PC-3 (cell line): ENCODE data around the gene ACKR3. TPM values are rescaled to one million over a fixed set of nuclear protein-coding genes. Genes with fewer than 3 reads are reported as not detected.

Experiments
- ATAC-seq: fragments of 200-7000 bp; cut with Tn5 transposase; 2 replicates; pipeline ENCODE4 v1.9.1; 2020; ENCODE audit warnings: mild to moderate bottlenecking, moderate library complexity
- BruUV-seq: library from RNA; stranded (reverse); fragments of 400-500 nt; replicated peaks from 2 replicates; lab custom pipeline; 2021; lab: Mats Ljungman, UMichigan
- CTCF ChIA-PET: fragments of 300-600 bp; sonication (Branson Sonifier 250); formaldehyde crosslinking; loops from one replicate; lab custom pipeline; 2022; ENCODE audit warnings: antibody characterized with exemption; lab: Charles Lee
- POLR2A ChIA-PET: fragments of 300-600 bp; sonication (Branson Sonifier 250); formaldehyde crosslinking; loops from one replicate; lab custom pipeline; 2022; ENCODE audit warnings: antibody characterized with exemption; ENCODE audit not compliant: unreplicated experiment; lab: Charles Lee
- DNase-seq: peaks from one replicate; pipeline ENCODE4 v3.0.0-alpha.2; 2015
- H2AFZ ChIP-seq: fragments of 300-600 bp; sonication (generic); 2 replicates; pipeline ENCODE4 v1.6.0; 2016; ENCODE audit warnings: antibody characterized with exemption, low read length
- H3F3A ChIP-seq: fragments of 300-600 bp; sonication (generic); one replicate; pipeline ENCODE4 v1.6.0; 2017; ENCODE audit warnings: antibody characterized with exemption, low read length, control low read depth, mild to moderate bottlenecking; ENCODE audit not compliant: unreplicated experiment
- H3K27ac ChIP-seq: fragments of 300-600 bp; sonication (generic); 2 replicates; pipeline ENCODE4 v1.5.1; 2016; ENCODE audit warnings: mild to moderate bottlenecking, low read length
- H3K27me3 ChIP-seq: fragments of 300-600 bp; sonication (generic); 2 replicates; pipeline ENCODE4 v1.6.1; 2016; ENCODE audit warnings: low read length, mixed read lengths
- H3K36me3 ChIP-seq: fragments of 300-600 bp; sonication (generic); 2 replicates; pipeline ENCODE4 v1.6.1; 2016; ENCODE audit warnings: low read depth, mixed run types, low read length, mixed read lengths
- H3K4me1 ChIP-seq: fragments of 300-600 bp; sonication (generic); 2 replicates; pipeline ENCODE4 v1.5.1; 2016; ENCODE audit warnings: low read length; ENCODE audit not compliant: insufficient read depth
- H3K4me2 ChIP-seq: fragments of 300-600 bp; sonication (generic); 2 replicates; pipeline ENCODE4 v1.6.0; 2016; ENCODE audit warnings: low read length
- H3K4me3 ChIP-seq: fragments of 300-600 bp; sonication (generic); 2 replicates; pipeline ENCODE4 v1.5.1; 2016; ENCODE audit warnings: mild to moderate bottlenecking, low read length, mixed read lengths
- H3K79me2 ChIP-seq: fragments of 300-600 bp; sonication (generic); 2 replicates; pipeline ENCODE4 v1.6.1; 2017; ENCODE audit warnings: low read length, mixed read lengths
- H3K9ac ChIP-seq: fragments of 300-600 bp; sonication (generic); 2 replicates; pipeline ENCODE4 v1.6.0; 2016; ENCODE audit warnings: mild to moderate bottlenecking, low read length
- H3K9me2 ChIP-seq: fragments of 300-600 bp; sonication (generic); replicated peaks from 2 replicates; pipeline ENCODE4 v1.6.1; 2016; ENCODE audit warnings: mixed run types, low read length, mixed read lengths
- H3K9me3 ChIP-seq: fragments of 300-600 bp; sonication (generic); 2 replicates; pipeline ENCODE4 v1.6.1; 2016; ENCODE audit warnings: low read length, mixed read lengths
- H4K20me1 ChIP-seq: fragments of 300-600 bp; sonication (generic); 2 replicates; pipeline ENCODE4 v1.6.1; 2016; ENCODE audit warnings: low read length, mixed read lengths
- CTCF ChIP-seq: fragments of 300-600 bp; sonication (generic); conservative IDR thresholded peaks from 2 replicates; pipeline ENCODE4 v1.5.1; 2017; ENCODE audit warnings: antibody characterized with exemption, low read depth, mild to moderate bottlenecking, low read length
- EZH2 ChIP-seq: fragments of 300-600 bp; sonication (generic); IDR thresholded peaks from one replicate; pipeline ENCODE4 v1.6.1; 2017; ENCODE audit warnings: antibody characterized with exemption, mild to moderate bottlenecking, low read length; ENCODE audit not compliant: unreplicated experiment
- EZH2phosphoT487 ChIP-seq: fragments of 300-600 bp; sonication (generic); IDR thresholded peaks from 2 replicates; pipeline ENCODE4 v1.6.1; 2018; ENCODE audit warnings: mild to moderate bottlenecking, antibody characterized with exemption, low read length, borderline replicate concordance
- intact Hi-C: fragments of 100-400 bp; cut with micrococcal nuclease; formaldehyde crosslinking; loops from 2 replicates; pipeline ENCODE4 v1.9.0; 2023
- total RNA-seq: library from RNA; depleted of rRNA; stranded (reverse); fragments of >200 nt; gene quantifications from 2 replicates; pipeline ENCODE4 v1.2.3, GENCODE V29; 2014

The ACKR3 gene
- total RNA-seq, 1 experiment from 2014 or later, result 3.1 TPM

GRCh38 chr2:236558993-236559978, 10.3 kb upstream of the ACKR3 start:
- no peaks in the 10 kb centered on the region for H4K20me1 ChIP-seq
- H3K9ac ChIP-seq, result no peak overlapping the region
- H3K36me3 ChIP-seq, result no peaks in the 10 kb centered on the region
- no peaks in the 10 kb centered on the region for H3K9me3 ChIP-seq
- H2AFZ ChIP-seq, result no peak overlapping the region
- no peak overlapping the region for H3K4me3 ChIP-seq
- CTCF ChIA-PET, result no interaction called here
- BruUV-seq, result no TSS peak
- TF ChIP-seq CTCF (no peak), EZH2 (no peak)
- no peak overlapping the region for H3K27ac ChIP-seq
- no peaks in the 10 kb centered on the region for H3K9me2 ChIP-seq
- DNase-seq, result no peak
- no peak overlapping the region for H3K4me2 ChIP-seq
- no peaks in the 10 kb centered on the region for H3K79me2 ChIP-seq
- intact Hi-C loops, result no loop called here
- ATAC-seq, result no peak
- no peaks in the 10 kb centered on the region for H3F3A ChIP-seq
- POLR2A ChIA-PET, result no interaction called here
- H3K27me3 ChIP-seq, result no peaks in the 10 kb centered on the region
- no peaks in the 10 kb centered on the region for H3K4me1 ChIP-seq

- BruUV-seq, result no TSS peak
- CTCF ChIA-PET, result interaction anchor here (1.0 kb wide), 1 partner anchor 98 kb away, joined by 4 read pairs; no protein-coding TSS in a partner anchor
Measured at GRCh38 chr2:236561874-236562273, 7.8 kb upstream of the ACKR3 start.

More at GRCh38 chr2:236561874-236562273, 7.8 kb upstream of the ACKR3 start:
- Histone ChIP-seq H2AFZ (no peak overlapping the region), H3K27ac (no peak overlapping the region), H3K79me2 (no peaks in the 10 kb centered on the region), H4K20me1 (no peaks in the 10 kb centered on the region), H3K4me1 (no peaks in the 10 kb centered on the region), H3K4me3 (no peak overlapping the region), H3K36me3 (no peaks in the 10 kb centered on the region), H3K9me2 (no peaks in the 10 kb centered on the region), H3K9ac (no peak overlapping the region), H3K4me2 (no peak overlapping the region), H3K9me3 (no peaks in the 10 kb centered on the region), H3F3A (no peaks in the 10 kb centered on the region), H3K27me3 (no peaks in the 10 kb centered on the region)
- TF ChIP-seq CTCF (no peak), EZH2phosphoT487 (no peak), EZH2 (no peak)
- intact Hi-C loops, result no loop called here
- no peak for ATAC-seq
- POLR2A ChIA-PET, result no interaction called here
- DNase-seq, result no peak
